Caco-2 (cell line): Measurements from ENCODE around the gene FBXW8. TPM values are rescaled to one million over a fixed set of nuclear protein-coding genes. Genes with fewer than 3 reads are reported as not detected.

ENCODE experiments used
- BruUV-seq: library from RNA; stranded (reverse); fragments of 400-500 nt; replicated peaks from 2 replicates; lab custom pipeline; 2021; lab: Mats Ljungman, UMichigan
- CTCF ChIA-PET: fragments of 300-600 bp; sonication (Branson Sonifier 250); formaldehyde crosslinking; loops from one replicate; lab custom pipeline; 2022; ENCODE audit warnings: antibody characterized with exemption; lab: Charles Lee
- POLR2A ChIA-PET: fragments of 300-600 bp; sonication (Branson Sonifier 250); formaldehyde crosslinking; loops from one replicate; lab custom pipeline; 2022; ENCODE audit warnings: antibody characterized with exemption; lab: Charles Lee
- DNase-seq, 2 experiments: peaks; one replicate each; pipeline versions ENCODE4 v3.0.0 to v3.0.0-alpha.2; 2020 to 2022
- H3K27me3 ChIP-seq: replicated peaks from 2 replicates; pipeline ENCODE4 v1.6.0; 2011; ENCODE audit warnings: low read length; ENCODE audit not compliant: control insufficient read depth, insufficient read depth
- H3K36me3 ChIP-seq: 2 replicates; pipeline ENCODE4 v1.5.1; 2011; ENCODE audit warnings: low read length; ENCODE audit not compliant: control insufficient read depth, insufficient read depth
- H3K4me1 ChIP-seq: fragments of 250-450 bp; sonication (Bioruptor Pico); 2 replicates; pipeline ENCODE4 v1.5.1; 2020; ENCODE audit warnings: mild to moderate bottlenecking
- H3K4me3 ChIP-seq: 2 replicates; pipeline ENCODE4 v1.5.1; 2011; ENCODE audit warnings: low read depth, mild to moderate bottlenecking, control low read depth, low read length
- H3K9me3 ChIP-seq: fragments of 250-450 bp; sonication (Bioruptor Pico); 2 replicates; pipeline ENCODE4 v1.5.1; 2020; ENCODE audit warnings: mild to moderate bottlenecking, moderate library complexity
- H3K27ac Mint-ChIP-seq: one replicate; pipeline ENCODE4 v1.8.0; 2022; ENCODE audit warnings: mixed read lengths; ENCODE audit not compliant: unreplicated experiment
- H3K27me3 Mint-ChIP-seq: one replicate; pipeline ENCODE4 v1.8.0; 2022; ENCODE audit warnings: mixed read lengths; ENCODE audit not compliant: insufficient read depth, unreplicated experiment
- H3K36me3 Mint-ChIP-seq: one replicate; pipeline ENCODE4 v1.8.0; 2022; ENCODE audit warnings: mild to moderate bottlenecking, mixed read lengths; ENCODE audit not compliant: insufficient read depth, unreplicated experiment
- H3K4me1 Mint-ChIP-seq: one replicate; pipeline ENCODE4 v1.8.0; 2022; ENCODE audit warnings: low read depth, mixed read lengths; ENCODE audit not compliant: unreplicated experiment
- H3K4me3 Mint-ChIP-seq: one replicate; pipeline ENCODE4 v1.8.0; 2022; ENCODE audit warnings: mild to moderate bottlenecking, moderate library complexity, mixed read lengths; ENCODE audit not compliant: unreplicated experiment
- H3K9me3 Mint-ChIP-seq: one replicate; pipeline ENCODE4 v1.8.0; 2022; ENCODE audit warnings: mixed read lengths; ENCODE audit not compliant: unreplicated experiment
- intact Hi-C: fragments of 100-400 bp; cut with micrococcal nuclease; formaldehyde crosslinking; loops from one replicate; pipeline ENCODE4 v1.10.0; 2022; ENCODE audit not compliant: unreplicated experiment
- total RNA-seq: library from RNA; stranded (reverse); gene quantifications from 2 replicates; pipeline ENCODE4 v1.2.3, GENCODE V29; 2022
- TF ChIP-seq, protein P1 (sequence below), 2 experiments: fragments of 200-600 bp in 1 of 2; IDR thresholded peaks; 1 replicate in 1 of 2; 2 replicates in 1 of 2; pipeline versions ENCODE4 v1.5.1 to v1.8.0; 2011 to 2022; ENCODE audit warnings: antibody characterized with exemption in 1 of 2, control low read depth in 1 of 2, inconsistent platforms in 1 of 2, low read depth in 1 of 2, low read length in 1 of 2, mild to moderate bottlenecking in 1 of 2, moderate library complexity in 1 of 2; ENCODE audit not compliant: insufficient read depth in 1 of 2, severe bottlenecking in 1 of 2, unreplicated experiment in 1 of 2

Gene FBXW8
- total RNA-seq, 1 experiment from 2014 or later, result 12.2 TPM

DNA sequence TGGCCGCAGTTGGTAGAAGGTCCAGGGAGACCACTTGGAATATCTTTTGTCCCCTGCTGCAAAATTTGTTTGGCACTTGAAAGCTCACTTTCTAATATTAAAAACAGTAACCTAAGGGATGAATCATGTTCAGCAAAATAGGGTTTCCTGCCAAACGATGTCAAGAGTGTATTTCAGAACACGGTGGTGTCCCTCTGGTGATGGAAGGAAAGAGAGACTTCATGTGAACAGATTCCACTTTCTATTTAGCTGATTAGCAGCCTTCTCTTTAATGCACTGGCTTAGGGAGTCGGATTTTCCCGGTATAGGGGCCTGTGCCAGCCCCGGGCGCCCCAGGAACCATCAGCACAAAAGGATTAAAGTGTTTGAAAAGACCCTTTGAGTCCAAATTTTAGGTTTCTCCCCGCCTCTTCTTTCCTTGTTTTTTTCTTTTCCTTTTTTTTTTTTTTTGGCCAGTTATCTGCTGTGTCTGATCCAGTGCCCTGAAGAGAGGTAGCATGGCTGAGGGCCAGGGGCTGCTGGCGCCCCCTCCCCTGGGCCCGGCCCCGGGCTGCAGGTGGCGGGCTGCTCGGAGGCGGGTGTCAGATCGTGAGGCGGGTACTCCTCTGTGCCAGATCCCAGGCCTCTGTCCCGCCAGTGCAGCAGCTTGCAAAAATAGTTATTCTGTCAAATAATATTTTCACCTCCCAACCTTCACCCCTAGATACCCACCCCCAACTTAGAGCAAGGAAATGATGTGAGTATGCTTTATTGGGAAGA lies 100.1 kb downstream of the FBXW8 start:
- TF ChIP-seq, protein P1, sequence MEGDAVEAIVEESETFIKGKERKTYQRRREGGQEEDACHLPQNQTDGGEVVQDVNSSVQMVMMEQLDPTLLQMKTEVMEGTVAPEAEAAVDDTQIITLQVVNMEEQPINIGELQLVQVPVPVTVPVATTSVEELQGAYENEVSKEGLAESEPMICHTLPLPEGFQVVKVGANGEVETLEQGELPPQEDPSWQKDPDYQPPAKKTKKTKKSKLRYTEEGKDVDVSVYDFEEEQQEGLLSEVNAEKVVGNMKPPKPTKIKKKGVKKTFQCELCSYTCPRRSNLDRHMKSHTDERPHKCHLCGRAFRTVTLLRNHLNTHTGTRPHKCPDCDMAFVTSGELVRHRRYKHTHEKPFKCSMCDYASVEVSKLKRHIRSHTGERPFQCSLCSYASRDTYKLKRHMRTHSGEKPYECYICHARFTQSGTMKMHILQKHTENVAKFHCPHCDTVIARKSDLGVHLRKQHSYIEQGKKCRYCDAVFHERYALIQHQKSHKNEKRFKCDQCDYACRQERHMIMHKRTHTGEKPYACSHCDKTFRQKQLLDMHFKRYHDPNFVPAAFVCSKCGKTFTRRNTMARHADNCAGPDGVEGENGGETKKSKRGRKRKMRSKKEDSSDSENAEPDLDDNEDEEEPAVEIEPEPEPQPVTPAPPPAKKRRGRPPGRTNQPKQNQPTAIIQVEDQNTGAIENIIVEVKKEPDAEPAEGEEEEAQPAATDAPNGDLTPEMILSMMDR (IDR thresholded peaks at IDR 0.05; ENCODE audit: insufficient read depth in 1 of 2, low read depth in 1 of 2, low read length in 1 of 2, severe bottlenecking in 1 of 2, unreplicated experiment in 1 of 2), result no peak

DNA sequence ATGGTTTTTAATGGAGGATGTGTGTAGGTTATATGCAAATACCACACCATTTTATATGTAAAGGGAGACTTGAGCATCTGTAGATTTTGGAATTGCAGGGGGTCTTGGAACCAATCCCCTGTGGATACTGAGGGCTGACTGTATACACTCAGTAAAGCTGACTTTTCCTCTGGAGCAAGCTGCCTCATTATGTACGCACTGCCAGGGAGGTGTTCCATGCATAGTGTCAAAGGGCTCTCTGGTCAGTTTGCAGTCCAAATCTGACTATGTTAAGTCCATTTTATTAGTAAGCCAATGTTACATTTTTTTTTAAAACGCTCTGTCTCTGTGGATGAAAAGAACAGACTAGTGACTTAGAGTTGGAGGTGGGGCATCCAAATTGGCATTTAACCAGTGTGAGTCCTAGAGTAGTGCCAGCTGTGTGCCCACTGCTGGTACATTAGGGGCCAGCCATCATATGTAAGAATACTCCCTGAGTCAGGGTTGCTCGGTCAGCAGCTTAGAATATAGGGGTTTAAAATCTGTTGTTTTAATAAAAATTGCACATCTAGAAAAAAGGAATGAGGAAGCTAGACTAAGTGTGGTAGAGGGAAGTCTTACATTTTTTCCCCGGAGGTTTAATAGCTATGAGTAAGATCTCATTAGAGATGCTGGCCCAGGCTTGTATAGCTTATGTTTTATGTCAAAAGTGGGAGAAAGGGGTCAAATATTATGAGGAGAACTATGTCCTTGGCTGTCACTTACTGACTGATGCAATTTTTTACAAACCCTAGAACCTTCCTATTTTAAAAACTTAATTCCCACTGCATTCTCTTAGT lies 101.4 kb downstream of the FBXW8 start:
- no peaks in the 10 kb centered on the region for H3K4me1 ChIP-seq
- no TSS peak for BruUV-seq
- no peak overlapping the region for H3K4me3 Mint-ChIP-seq
- POLR2A ChIA-PET, result no interaction called here
- H3K9me3 ChIP-seq, result no peaks in the 10 kb centered on the region
- TF ChIP-seq, protein P1 (IDR thresholded peaks at IDR 0.05; ENCODE audit: insufficient read depth in 1 of 2, low read depth in 1 of 2, low read length in 1 of 2, severe bottlenecking in 1 of 2, unreplicated experiment in 1 of 2), result no peak
- intact Hi-C loops, result no loop called here
- no peaks in the 10 kb centered on the region for H3K27me3 ChIP-seq
- H3K27ac Mint-ChIP-seq, result no peak overlapping the region
- no peak for DNase-seq
- no peaks in the 10 kb centered on the region for H3K36me3 ChIP-seq
- no peaks in the 10 kb centered on the region for H3K27me3 Mint-ChIP-seq
- CTCF ChIA-PET, result interaction anchor here (0.6 kb wide), 1 partner anchor 70 kb away, joined by 3 read pairs; no protein-coding TSS in a partner anchor
- no peak overlapping the region for H3K4me3 ChIP-seq
- H3K9me3 Mint-ChIP-seq, result no peaks in the 10 kb centered on the region
- H3K4me1 Mint-ChIP-seq, result no peaks in the 10 kb centered on the region
- H3K36me3 Mint-ChIP-seq, result peaks cover 27% of the 10 kb centered on the region

More for the DNA sequence above, 100.1 kb downstream of the FBXW8 start:
- ChIA-PET POLR2A (no interaction called here), CTCF (interaction anchor here (0.5 kb wide), 1 partner anchor 428 kb away, joined by 3 read pairs; no protein-coding TSS in a partner anchor)
- H3K27me3 Mint-ChIP-seq, result no peaks in the 10 kb centered on the region
- Histone ChIP-seq H3K36me3 (no peaks in the 10 kb centered on the region), H3K4me3 (no peak overlapping the region), H3K9me3 (no peaks in the 10 kb centered on the region), H3K4me1 (no peaks in the 10 kb centered on the region), H3K27me3 (no peaks in the 10 kb centered on the region)
- intact Hi-C loops, result no loop called here
- no TSS peak for BruUV-seq
- no peak overlapping the region for H3K27ac Mint-ChIP-seq
- no peak overlapping the region for H3K4me3 Mint-ChIP-seq
- peaks cover 27% of the 10 kb centered on the region for H3K36me3 Mint-ChIP-seq
- no peak for DNase-seq
- no peaks in the 10 kb centered on the region for H3K9me3 Mint-ChIP-seq
- no peaks in the 10 kb centered on the region for H3K4me1 Mint-ChIP-seq

GRCh38 chr12:117013726-117014125 lies 103.0 kb downstream of the FBXW8 start:
- H3K27me3 Mint-ChIP-seq, result no peaks in the 10 kb centered on the region
- Histone ChIP-seq H3K36me3 (no peaks in the 10 kb centered on the region), H3K4me3 (no peak overlapping the region), H3K4me1 (no peaks in the 10 kb centered on the region), H3K9me3 (no peaks in the 10 kb centered on the region), H3K27me3 (no peaks in the 10 kb centered on the region)
- POLR2A ChIA-PET, result no interaction called here
- no peak for DNase-seq
- TF ChIP-seq, protein P1 (IDR thresholded peaks at IDR 0.05; ENCODE audit: insufficient read depth in 1 of 2, low read depth in 1 of 2, low read length in 1 of 2, severe bottlenecking in 1 of 2, unreplicated experiment in 1 of 2), result no peak
- no TSS peak for BruUV-seq
- intact Hi-C loops, result no loop called here
- CTCF ChIA-PET, result no interaction called here
- peaks cover 27% of the 10 kb centered on the region for H3K36me3 Mint-ChIP-seq
- H3K27ac Mint-ChIP-seq, result no peak overlapping the region
- H3K9me3 Mint-ChIP-seq, result no peaks in the 10 kb centered on the region
- H3K4me1 Mint-ChIP-seq, result no peaks in the 10 kb centered on the region
- H3K4me3 Mint-ChIP-seq, result no peak overlapping the region
